Dermis lymphatic vessel endothelial cell (primary cell): ENCODE data around the gene SMYD1. TPM values are rescaled to one million over a fixed set of nuclear protein-coding genes. Genes with fewer than 3 reads are reported as not detected.

Experiments
- total RNA-seq: library from RNA; depleted of rRNA; stranded (reverse); fragments of >200 nt; gene quantifications from 2 replicates; pipeline ENCODE4 v1.2.1, GENCODE V29; 2014

SMYD1 gene
- not detected in 2 replicates for total RNA-seq

DNA sequence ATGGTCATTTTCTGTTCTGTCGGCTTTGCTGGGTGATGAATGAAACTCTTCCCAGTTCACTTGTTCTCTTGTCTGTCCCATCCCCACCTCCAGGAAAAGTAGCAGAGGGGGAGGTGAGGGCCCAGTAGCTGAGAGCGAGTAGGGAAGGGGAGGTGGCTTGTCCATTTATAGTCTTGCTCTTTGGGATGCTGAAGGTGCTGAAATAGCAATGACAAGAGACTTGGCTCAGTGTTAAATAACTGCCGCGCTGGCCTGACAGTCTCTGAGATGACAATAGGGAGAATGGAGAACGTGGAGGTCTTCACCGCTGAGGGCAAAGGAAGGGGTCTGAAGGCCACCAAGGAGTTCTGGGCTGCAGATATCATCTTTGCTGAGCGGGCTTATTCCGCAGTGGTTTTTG, at the start of gene SMYD1:
Gene SMYD1, plus strand, starts transcription at position 228 of the 400 bp plus-strand sequence. Its CDS starts 40 bp downstream, at position 268.

DNA sequence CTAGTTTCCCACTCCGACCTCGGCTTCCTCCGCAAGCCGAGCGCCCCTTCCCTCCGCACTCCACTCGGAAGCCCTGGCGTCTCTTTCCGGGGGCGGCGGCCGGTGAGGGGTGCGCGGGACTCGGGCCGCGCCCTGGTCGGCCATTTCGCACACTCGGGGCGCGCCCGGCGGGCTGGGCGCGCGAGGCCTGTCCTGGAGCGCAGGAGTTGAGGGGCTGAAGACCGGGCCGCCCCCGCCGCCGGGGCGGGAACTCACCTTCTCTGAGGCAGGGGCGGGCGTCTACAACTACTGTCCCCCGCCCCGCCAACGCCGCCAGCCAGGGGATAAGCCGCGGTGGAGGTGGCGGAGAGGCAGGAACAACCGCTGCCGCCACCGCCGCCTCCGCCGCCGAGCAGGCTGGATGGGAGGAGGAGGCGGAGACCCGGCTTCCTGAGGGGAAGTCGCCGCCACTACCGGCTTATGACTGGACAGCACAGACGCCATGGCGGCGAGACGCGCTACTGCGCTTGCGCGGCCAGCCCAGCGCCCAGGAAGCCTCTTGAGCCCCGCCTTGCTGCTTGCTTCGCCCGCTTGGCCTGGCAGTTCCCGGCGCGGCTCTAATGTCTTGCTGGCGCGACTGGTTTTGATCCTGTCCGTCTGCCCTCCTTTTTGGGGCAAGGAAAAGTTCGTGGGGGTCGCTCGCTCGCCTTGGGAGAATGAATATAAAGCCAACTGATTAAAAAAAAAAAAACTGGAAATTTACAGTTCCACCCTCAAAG, 12.1 kb upstream of the SMYD1 start, which contains the start of gene KRCC1:
Gene KRCC1, minus strand, starts transcription at position 413 of the 758 bp plus-strand sequence. CDS start 27,220 bp downstream, outside the sequence.

DNA sequence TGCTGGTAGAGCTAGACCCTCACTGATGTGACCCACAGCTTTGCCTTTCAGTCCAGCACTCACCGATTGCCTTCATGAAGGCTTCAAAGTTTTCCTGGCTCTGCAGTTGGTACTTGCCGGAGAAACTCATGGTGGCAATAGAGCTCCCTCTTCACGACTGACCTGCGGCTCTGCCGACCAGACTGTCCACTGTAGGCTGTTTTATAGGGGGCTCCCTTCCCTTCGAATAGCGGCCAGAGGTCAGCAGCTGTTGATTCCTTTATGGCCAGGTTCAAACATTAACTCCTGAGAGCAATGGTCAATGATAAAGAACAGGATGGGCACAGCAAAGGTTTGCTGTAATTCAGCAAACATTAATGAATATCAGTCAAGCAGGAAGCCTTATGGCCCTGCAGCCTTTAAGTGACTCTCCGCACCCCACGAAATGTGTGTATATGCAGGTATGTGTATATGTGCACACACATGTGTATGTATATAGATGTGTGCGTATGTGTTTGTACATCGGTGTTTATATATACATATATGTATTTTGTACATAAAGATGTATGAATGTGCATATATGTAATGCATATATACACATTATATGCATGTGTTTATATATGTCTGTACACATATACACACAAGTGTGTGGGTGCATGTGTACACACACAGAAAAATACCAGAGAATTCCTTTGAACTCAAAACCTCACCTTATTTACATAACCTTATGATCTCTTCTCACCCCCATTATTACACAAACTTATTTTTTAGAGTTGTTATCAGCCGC, 60.4 kb downstream of the SMYD1 start, which contains the start of gene FABP1:
Gene FABP1, minus strand, starts transcription at position 175 of the 766 bp plus-strand sequence. Its CDS starts 45 bp downstream, at position 130.

Other genes starting within 250 kb of the SMYD1 start
- 2.3 and 2.5 TPM in 2 replicates for gene RGPD2, start 242.0 kb upstream of the SMYD1 start, total RNA-seq
- 23.5 and 93.7 TPM in 2 replicates for gene RNU2-63P, start 51.3 kb upstream of the SMYD1 start, total RNA-seq
- 16.7 and 28.4 TPM in 2 replicates for gene KRCC1, start 12.0 kb upstream of the SMYD1 start, total RNA-seq
- gene FABP1, start 60.2 kb downstream of the SMYD1 start, total RNA-seq, result not detected in 2 replicates
- 0.11 TPM in 1 of 2 replicates, not detected in the other for gene THNSL2, start 102.5 kb downstream of the SMYD1 start, total RNA-seq